ENCODE measurements around the gene ITGA2. TPM values are rescaled to one million over a fixed set of nuclear protein-coding genes. Genes with fewer than 3 reads are reported as not detected.

Gene ITGA2
- total and polyA plus RNA-seq, 2 of the 8 experiments (the other 6 are each of a cell fraction or from before 2014, with no cell fraction given) = 1.4 to 7.7 TPM

GRCh38 chr5:53087621-53088121, 98.5 kb downstream of the ITGA2 start:
- FAIRE-seq (no peak), DNase-seq (ENCODE audit: low read depth in 1 of 2, low spot score in 2 of 2) (no peak)
- POLR2A ChIA-PET (ENCODE audit: partially characterized antibody) = no interaction called here
- 0 out of 8 replicates have a peak, but pooled peaks cover 0 to 4% (median 0%) of the 10 kb centered on the region in 4 experiments for H3K36me3 ChIP-seq (ENCODE audit: control insufficient read depth in 2 of 4, insufficient read depth in 4 of 4, low read length in 3 of 4)
- H4K20me1 ChIP-seq (replicated peaks in 1 of 2; ENCODE audit: control insufficient read depth in 1 of 2, insufficient read depth in 2 of 2, low read length in 2 of 2) = no peaks in the 10 kb centered on the region
- H4K8ac ChIP-seq (ENCODE audit: extremely low read depth, insufficient read depth, low read length) = no peak overlapping the region
- CTCF ChIA-PET (ENCODE audit: partially characterized antibody) = interaction anchor here (0.7 to 7.2 kb wide), 5 partner anchors 8 to 139 kb away, joined by 3 to 66 read pairs (median 3); no protein-coding TSS in a partner anchor
- no peaks in the 10 kb centered on the region for H3K79me1 ChIP-seq (ENCODE audit: low read depth, low read length)
- no peak overlapping the region for H3K4ac ChIP-seq (replicated peaks; ENCODE audit: insufficient read length, low read depth, low read length)
- no peak overlapping the region for H2BK5ac ChIP-seq (ENCODE audit: low read depth, low read length)
- H3K79me2 ChIP-seq (ENCODE audit: control insufficient read depth in 1 of 2, insufficient read depth in 2 of 2, low read length in 2 of 2) = no peaks in the 10 kb centered on the region
- no peak overlapping the region for H3K23ac ChIP-seq (ENCODE audit: insufficient read length)
- no peaks in the 10 kb centered on the region for H3K9me3 ChIP-seq (ENCODE audit: insufficient read depth in 2 of 2, low read depth in 1 of 2, low read length in 1 of 2)
- no peak overlapping the region for H3K4me3 ChIP-seq (ENCODE audit: extremely low read depth in 1 of 4, insufficient read depth in 2 of 4, low read depth in 3 of 4, low read length in 4 of 4)
- H4K91ac ChIP-seq (replicated peaks; ENCODE audit: insufficient read length, low read length) = no peak overlapping the region
- no peaks in the 10 kb centered on the region for H3K27me3 ChIP-seq (replicated peaks in 1 of 4; ENCODE audit: control insufficient read depth in 3 of 4, extremely low read depth in 1 of 4, insufficient read depth in 3 of 4, low read length in 3 of 4)
- H2BK120ac ChIP-seq (replicated peaks; ENCODE audit: low read depth, low read length) = no peak overlapping the region
- no peak overlapping the region for H4K5ac ChIP-seq (ENCODE audit: insufficient read length, low read depth, low read length)
- no peak overlapping the region for H2BK20ac ChIP-seq (ENCODE audit: low read length)
- no peak overlapping the region for H3K56ac ChIP-seq (replicated peaks; ENCODE audit: insufficient read length, low read depth, low read length)
- H3K18ac ChIP-seq (ENCODE audit: extremely low read depth, low read length) = no peak overlapping the region
- no peak overlapping the region for H2AFZ ChIP-seq (ENCODE audit: low read length)
- no peak overlapping the region for H3K14ac ChIP-seq (ENCODE audit: insufficient read length)
- 94% methylated on average over 1 of the region's 1 CpG; no CpG with 5 or more reads in 1 of the 2 experiments for WGBS, 2 experiments (ENCODE audit: extremely low coverage in 1 of 2, insufficient coverage in 1 of 2, insufficient read length in 1 of 2, insufficient replicate concordance in 2 of 2, low coverage in 1 of 2, low lambda C conversion rate in 2 of 2, missing lambda C conversion rate in 1 of 2)
- no peak overlapping the region for H3K4me2 ChIP-seq (ENCODE audit: insufficient read depth in 1 of 2, low read depth in 2 of 2, low read length in 2 of 2)
- no peak overlapping the region for H2BK12ac ChIP-seq (ENCODE audit: low read depth, low read length)
- no peak overlapping the region for H3K27ac ChIP-seq (ENCODE audit: low read depth, low read length)
- H2BK15ac ChIP-seq (ENCODE audit: low read length) = no peak overlapping the region
- no peak for TF ChIP-seq GABPA (IDR thresholded peaks at IDR 0.05; ENCODE audit: borderline replicate concordance, insufficient read depth, low read length)
- no peak for TF ChIP-seq MAFK (IDR thresholded peaks at IDR 0.05; ENCODE audit: low read depth, low read length)
- TF ChIP-seq CEBPB (IDR thresholded peaks at IDR 0.05; ENCODE audit: low read depth, low read length) = no peak
- TF ChIP-seq CHD1 (IDR thresholded peaks at IDR 0.05; ENCODE audit: low read depth, low read length) = no peak
- H3K4me1 ChIP-seq (replicated peaks in 1 of 4; ENCODE audit: control insufficient read depth in 3 of 4, insufficient read depth in 4 of 4, low read length in 3 of 4) = no peaks in the 10 kb centered on the region
- no peak overlapping the region for H3K9ac ChIP-seq (replicated peaks in 1 of 4; ENCODE audit: extremely low read depth in 1 of 4, low read depth in 3 of 4, low read length in 3 of 4)
- H2AK5ac ChIP-seq (ENCODE audit: low read depth, low read length) = no peak overlapping the region
- no peaks in the 10 kb centered on the region for H3K23me2 ChIP-seq (ENCODE audit: low read depth, low read length)

All from H1 (cell line).